Activated CD8-positive, alpha-beta T cell treated with anti-CD3 and anti-CD28 coated beads for 36 hours (primary cell): ENCODE data around the gene COL15A1. TPM values are rescaled to one million over a fixed set of nuclear protein-coding genes. Genes with fewer than 3 reads are reported as not detected.

Source experiments
- ATAC-seq: fragments of 200-7000 bp; cut with Tn5 transposase; one replicate; pipeline ENCODE4 v1.10.0; 2021; ENCODE audit warnings: mild to moderate bottlenecking, moderate library complexity
- CTCF ChIA-PET: fragments of 350-600 bp; sonication (Branson Sonifier 250); formaldehyde crosslinking; loops from one replicate; lab custom pipeline; 2021; ENCODE audit warnings: antibody characterized with exemption; lab: Charles Lee
- POLR2A ChIA-PET: fragments of 350-600 bp; sonication (Branson Sonifier 250); formaldehyde crosslinking; loops from one replicate; lab custom pipeline; 2021; ENCODE audit warnings: antibody characterized with exemption; lab: Charles Lee
- DNase-seq: peaks from one replicate; pipeline ENCODE4 v3.0.0-alpha.2; 2020
- H3K27ac Mint-ChIP-seq: one replicate; pipeline ENCODE4 v1.8.0; 2021; ENCODE audit warnings: mild to moderate bottlenecking, mixed read lengths
- H3K27me3 Mint-ChIP-seq: one replicate; pipeline ENCODE4 v1.8.0; 2021; ENCODE audit warnings: mixed read lengths
- H3K36me3 Mint-ChIP-seq: one replicate; pipeline ENCODE4 v1.8.0; 2021; ENCODE audit warnings: low read depth, mixed read lengths
- H3K4me1 Mint-ChIP-seq: one replicate; pipeline ENCODE4 v1.8.0; 2021; ENCODE audit warnings: low read depth, mixed read lengths
- H3K4me3 Mint-ChIP-seq: one replicate; pipeline ENCODE4 v1.8.0; 2021; ENCODE audit warnings: mild to moderate bottlenecking, moderate library complexity, mixed read lengths
- H3K9me3 Mint-ChIP-seq: one replicate; pipeline ENCODE4 v1.8.0; 2021; ENCODE audit warnings: mixed read lengths
- intact Hi-C: fragments of 100-400 bp; cut with micrococcal nuclease; formaldehyde crosslinking; loops from one replicate; pipeline ENCODE4 v1.10.0; 2022
- total RNA-seq, 2 experiments: library from RNA; stranded (reverse); gene quantifications; one replicate each; pipeline ENCODE4 v1.2.3, GENCODE V29; 2021
- TF ChIP-seq, protein P1 (sequence below): fragments of 200-600 bp; IDR thresholded peaks from one replicate; pipeline ENCODE4 v1.8.0; 2022; ENCODE audit warnings: antibody characterized with exemption, mild to moderate bottlenecking

The COL15A1 gene
- total RNA-seq, 2 experiments from 2014 or later, result 0.07 TPM; not detected in 1

DNA sequence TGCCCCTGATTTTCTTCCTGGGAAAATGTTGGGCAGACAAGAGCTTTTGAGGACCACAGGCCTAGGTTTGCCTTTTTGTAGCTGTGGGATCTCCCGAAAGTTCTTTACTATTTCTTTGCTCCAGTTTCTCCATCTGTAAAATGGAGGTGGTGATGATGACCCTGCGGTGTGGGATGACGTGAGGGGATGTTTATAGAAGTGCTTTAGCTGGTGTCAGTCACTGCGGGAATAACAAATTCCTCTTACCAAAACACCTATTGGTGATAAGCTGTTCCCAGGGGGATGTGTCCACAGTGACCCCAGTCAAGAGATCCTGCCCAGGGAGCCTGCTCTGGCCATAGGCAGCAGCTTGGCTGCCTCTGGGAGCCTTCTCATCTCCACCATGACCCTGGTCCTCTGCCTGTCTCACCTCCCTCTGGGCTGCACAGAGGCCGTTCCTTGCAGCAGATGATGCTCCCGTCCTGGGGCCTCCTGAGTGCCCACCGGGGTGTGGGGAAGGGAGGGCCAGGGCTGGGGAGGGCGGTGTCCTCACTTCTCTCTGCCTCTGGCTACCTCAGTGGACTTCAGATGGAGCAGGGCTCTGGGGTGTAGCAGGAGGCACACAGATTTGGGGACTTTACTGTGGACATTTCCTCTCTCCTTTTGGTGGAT lies 77.2 kb downstream of the COL15A1 start:
- TF ChIP-seq, protein P1, sequence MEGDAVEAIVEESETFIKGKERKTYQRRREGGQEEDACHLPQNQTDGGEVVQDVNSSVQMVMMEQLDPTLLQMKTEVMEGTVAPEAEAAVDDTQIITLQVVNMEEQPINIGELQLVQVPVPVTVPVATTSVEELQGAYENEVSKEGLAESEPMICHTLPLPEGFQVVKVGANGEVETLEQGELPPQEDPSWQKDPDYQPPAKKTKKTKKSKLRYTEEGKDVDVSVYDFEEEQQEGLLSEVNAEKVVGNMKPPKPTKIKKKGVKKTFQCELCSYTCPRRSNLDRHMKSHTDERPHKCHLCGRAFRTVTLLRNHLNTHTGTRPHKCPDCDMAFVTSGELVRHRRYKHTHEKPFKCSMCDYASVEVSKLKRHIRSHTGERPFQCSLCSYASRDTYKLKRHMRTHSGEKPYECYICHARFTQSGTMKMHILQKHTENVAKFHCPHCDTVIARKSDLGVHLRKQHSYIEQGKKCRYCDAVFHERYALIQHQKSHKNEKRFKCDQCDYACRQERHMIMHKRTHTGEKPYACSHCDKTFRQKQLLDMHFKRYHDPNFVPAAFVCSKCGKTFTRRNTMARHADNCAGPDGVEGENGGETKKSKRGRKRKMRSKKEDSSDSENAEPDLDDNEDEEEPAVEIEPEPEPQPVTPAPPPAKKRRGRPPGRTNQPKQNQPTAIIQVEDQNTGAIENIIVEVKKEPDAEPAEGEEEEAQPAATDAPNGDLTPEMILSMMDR, result no peak
- intact Hi-C loops, result no loop called here
- no peak overlapping the region for H3K4me3 Mint-ChIP-seq
- POLR2A ChIA-PET, result no interaction called here
- no peaks in the 10 kb centered on the region for H3K9me3 Mint-ChIP-seq
- H3K27me3 Mint-ChIP-seq, result no peaks in the 10 kb centered on the region
- no peak for ATAC-seq
- DNase-seq, result no peak
- peaks cover 4% of the 10 kb centered on the region for H3K4me1 Mint-ChIP-seq
- CTCF ChIA-PET, result interaction anchor here (2.0 kb wide), 1 partner anchor 120 kb away, joined by 9 read pairs; no protein-coding TSS in a partner anchor
- no peaks in the 10 kb centered on the region for H3K36me3 Mint-ChIP-seq
- no peak overlapping the region for H3K27ac Mint-ChIP-seq

DNA sequence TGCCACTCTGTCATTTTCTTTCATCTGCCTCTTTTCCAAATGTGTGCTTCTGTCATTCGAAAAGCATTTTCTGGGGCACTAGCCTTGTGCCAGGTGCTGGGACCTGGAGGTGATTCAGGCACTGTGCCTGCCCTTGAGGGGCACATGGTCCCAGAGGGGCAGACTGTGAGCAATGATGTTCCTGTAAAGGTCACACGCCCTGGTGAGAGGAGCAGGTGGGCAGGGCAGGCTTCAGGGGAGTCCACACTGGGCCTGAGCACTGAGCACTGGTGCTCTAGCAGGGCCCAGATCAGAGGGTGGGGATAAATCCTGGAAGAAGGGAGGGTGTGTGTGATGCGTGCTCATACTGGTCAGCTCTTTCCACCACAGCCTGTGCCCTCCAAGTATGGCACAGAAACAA lies 77.8 kb downstream of the COL15A1 start:
- no peak for ATAC-seq
- ChIA-PET POLR2A (no interaction called here), CTCF (interaction anchor here (2.0 kb wide), 1 partner anchor 119 kb away, joined by 9 read pairs; no protein-coding TSS in a partner anchor)
- Mint-ChIP-seq H3K36me3 (no peaks in the 10 kb centered on the region), H3K4me3 (no peak overlapping the region), H3K27ac (no peak overlapping the region), H3K4me1 (peaks cover 6% of the 10 kb centered on the region), H3K27me3 (no peaks in the 10 kb centered on the region), H3K9me3 (no peaks in the 10 kb centered on the region)
- DNase-seq, result no peak
- TF ChIP-seq, protein P1, result no peak
- intact Hi-C loops, result no loop called here

DNA sequence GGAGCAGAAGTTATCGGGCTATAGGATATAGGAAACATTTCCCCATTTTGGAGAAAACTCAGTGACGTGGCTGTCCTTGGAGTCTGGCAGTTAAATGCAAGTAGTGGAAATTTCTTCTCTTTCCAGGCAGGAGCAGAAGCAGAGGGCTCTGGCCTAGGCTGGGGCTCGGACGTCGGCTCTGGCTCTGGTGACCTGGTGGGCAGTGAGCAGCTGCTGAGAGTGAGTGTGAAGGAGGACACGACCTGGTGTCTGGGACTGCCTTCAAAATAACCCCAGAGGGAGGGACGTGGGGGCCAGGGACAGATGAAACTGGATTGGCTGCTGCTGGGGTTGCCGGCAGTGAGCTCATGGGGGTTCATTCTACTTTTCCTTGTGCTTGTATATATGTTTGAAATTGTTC lies 79.5 kb downstream of the COL15A1 start:
- Mint-ChIP-seq H3K9me3 (no peaks in the 10 kb centered on the region), H3K27me3 (no peaks in the 10 kb centered on the region), H3K36me3 (no peaks in the 10 kb centered on the region), H3K4me3 (no peak overlapping the region), H3K27ac (no peak overlapping the region), H3K4me1 (peaks cover 20% of the 10 kb centered on the region)
- intact Hi-C loops, result no loop called here
- ATAC-seq, result no peak
- CTCF ChIA-PET, result interaction anchor here (0.7 to 1.4 kb wide), 5 partner anchors 10 to 125 kb away, joined by 3 to 4 read pairs (median 3); no protein-coding TSS in a partner anchor
- DNase-seq, result no peak
- POLR2A ChIA-PET, result no interaction called here
- TF ChIP-seq, protein P1, result no peak

DNA sequence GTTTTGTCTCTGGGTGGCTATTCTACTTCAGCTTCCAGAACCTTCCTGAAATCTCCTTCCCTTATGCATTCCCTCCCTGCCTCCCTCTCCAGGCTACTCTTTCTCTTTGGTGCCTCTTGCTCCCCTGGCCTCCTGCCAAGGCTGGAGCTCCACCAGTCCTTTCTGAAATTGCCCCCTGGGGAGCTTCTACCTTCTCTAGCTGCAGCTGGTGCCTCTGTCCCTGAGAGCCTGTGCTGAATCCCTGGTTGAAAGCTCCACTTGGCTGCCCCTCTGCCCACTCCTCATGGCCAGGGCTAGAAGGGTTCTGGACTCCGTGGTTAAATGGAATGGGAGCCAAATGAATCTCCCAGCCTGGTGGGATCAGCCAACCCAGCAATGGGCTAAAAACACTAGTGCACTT lies 80.1 kb downstream of the COL15A1 start:
- H3K4me1 Mint-ChIP-seq, result peaks cover 20% of the 10 kb centered on the region

More for the DNA sequence above, 80.1 kb downstream of the COL15A1 start:
- DNase-seq (no peak), ATAC-seq (no peak)
- no peaks in the 10 kb centered on the region for H3K9me3 Mint-ChIP-seq
- H3K27me3 Mint-ChIP-seq, result no peaks in the 10 kb centered on the region
- POLR2A ChIA-PET, result no interaction called here
- TF ChIP-seq, protein P1, result no peak
- no peaks in the 10 kb centered on the region for H3K36me3 Mint-ChIP-seq
- intact Hi-C loops, result no loop called here
- H3K4me3 Mint-ChIP-seq, result no peak overlapping the region
- CTCF ChIA-PET, result interaction anchor here (0.8 to 1.4 kb wide), 5 partner anchors 11 to 117 kb away, joined by 3 to 4 read pairs (median 3); no protein-coding TSS in a partner anchor
- no peak overlapping the region for H3K27ac Mint-ChIP-seq
